ENCODE results near the gene ESPNL.

The ESPNL gene

DNA sequence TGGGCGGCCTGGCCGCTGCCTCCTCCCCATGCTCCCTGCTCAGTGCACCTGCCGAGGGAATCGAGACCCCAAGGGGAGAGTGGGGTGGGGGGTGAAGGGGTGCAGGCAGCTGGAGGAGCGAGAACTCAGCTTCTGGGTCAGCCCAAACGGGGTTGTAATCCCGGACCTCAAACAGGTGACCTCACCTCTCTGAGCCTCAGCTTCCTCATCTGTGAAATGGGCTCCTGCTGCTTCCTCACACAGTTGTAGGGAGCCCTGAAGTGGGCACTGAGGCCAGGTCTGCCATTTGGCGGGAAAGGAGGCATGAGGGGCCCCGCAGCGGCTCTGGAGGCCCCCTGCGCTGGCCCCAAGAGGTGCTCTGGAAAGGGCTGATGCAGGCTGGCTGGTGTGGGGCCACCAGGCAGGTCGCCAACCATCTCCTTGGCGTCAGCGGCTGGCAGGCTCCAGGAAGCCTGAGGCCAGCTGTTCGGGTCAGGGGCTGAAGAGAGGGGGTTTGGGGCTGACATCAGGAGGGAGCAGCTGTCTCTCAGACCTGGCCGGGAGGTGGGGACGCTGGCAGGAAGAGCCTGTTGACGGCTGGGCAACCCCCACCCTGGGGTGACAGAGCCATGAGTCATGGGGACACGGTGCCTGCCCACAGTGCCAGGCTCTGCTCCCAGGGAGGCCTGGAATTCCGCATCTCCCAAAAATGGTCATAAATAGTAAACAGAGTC, 43.3 kb downstream of the ESPNL start:
- H3K4me3 ChIP-seq (ENCODE audit: control insufficient read depth, low read depth, low read length) = no peak overlapping the region
- TF ChIP-seq CTCF (conservative IDR thresholded peaks at IDR 0.05; ENCODE audit: control insufficient read depth, insufficient read depth, low read depth, low read length) = no peak
- peak; percentile 33 for DNase-seq (ENCODE audit: low read depth)

- TF ChIP-seq CTCF (conservative IDR thresholded peaks at IDR 0.05; ENCODE audit: control insufficient read depth, insufficient read depth, low read depth, low read length) = no peak
- DNase-seq (ENCODE audit: low read depth) = no peak
- H3K4me3 ChIP-seq (ENCODE audit: control insufficient read depth, low read depth, low read length) = no peak overlapping the region
Observed at GRCh38 chr2:238144262-238144661, 44.1 kb downstream of the ESPNL start.

GRCh38 chr2:238145046-238145445, 44.9 kb downstream of the ESPNL start:
- no peak for TF ChIP-seq CTCF (conservative IDR thresholded peaks at IDR 0.05; ENCODE audit: control insufficient read depth, insufficient read depth, low read depth, low read length)
- H3K4me3 ChIP-seq (ENCODE audit: control insufficient read depth, low read depth, low read length) = no peak overlapping the region
- DNase-seq (ENCODE audit: low read depth) = no peak

DNA sequence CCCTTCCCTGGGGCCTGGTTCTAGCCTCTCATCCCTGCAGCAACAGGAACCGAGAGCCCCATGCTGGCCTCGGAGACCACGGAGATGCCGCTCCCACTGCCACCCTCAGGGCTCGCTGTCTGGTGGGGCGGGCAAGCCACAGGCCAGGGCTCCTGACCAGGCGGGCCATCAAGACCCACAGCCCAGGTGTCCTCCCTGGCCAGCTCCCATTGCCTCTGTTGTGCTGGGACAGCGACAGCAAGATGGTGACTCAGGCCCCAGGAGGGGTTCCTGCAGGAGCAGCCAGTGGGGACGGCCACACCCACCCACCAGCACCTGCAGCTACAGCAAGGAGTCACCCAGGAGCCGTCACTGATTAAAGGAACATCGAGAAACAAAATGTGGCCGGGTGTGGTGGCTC, 45.7 kb downstream of the ESPNL start:
- no peak for TF ChIP-seq CTCF (conservative IDR thresholded peaks at IDR 0.05; ENCODE audit: control insufficient read depth, insufficient read depth, low read depth, low read length)
- DNase-seq (ENCODE audit: low read depth) = no peak
- H3K4me3 ChIP-seq (ENCODE audit: control insufficient read depth, low read depth, low read length) = no peak overlapping the region

GRCh38 chr2:238146884-238147544, 46.9 kb downstream of the ESPNL start:
- DNase-seq (ENCODE audit: low read depth) = no peak
- no peak for TF ChIP-seq CTCF (conservative IDR thresholded peaks at IDR 0.05; ENCODE audit: control insufficient read depth, insufficient read depth, low read depth, low read length)
- no peak overlapping the region for H3K4me3 ChIP-seq (ENCODE audit: control insufficient read depth, low read depth, low read length)

- H3K4me3 ChIP-seq (ENCODE audit: control insufficient read depth, low read depth, low read length) = no peak overlapping the region
- TF ChIP-seq CTCF (conservative IDR thresholded peaks at IDR 0.05; ENCODE audit: control insufficient read depth, insufficient read depth, low read depth, low read length) = no peak
- no peak for DNase-seq (ENCODE audit: low read depth)
Observed at GRCh38 chr2:238148981-238149380, 48.8 kb downstream of the ESPNL start.

Measured in fibroblast of mammary gland (primary cell).